Measurements from ENCODE around the gene KLF9. TPM values are rescaled to one million over a fixed set of nuclear protein-coding genes. Genes with fewer than 3 reads are reported as not detected.
A peak's percentile ranks its signal among the peaks of the same experiment; 100 is the strongest.

Gene KLF9
- total and polyA plus RNA-seq, 9 of the 15 experiments (the other 6 are each of a cell fraction or from before 2014, with no cell fraction given) = 3.3 to 11.9 (median 6.9) TPM

DNA sequence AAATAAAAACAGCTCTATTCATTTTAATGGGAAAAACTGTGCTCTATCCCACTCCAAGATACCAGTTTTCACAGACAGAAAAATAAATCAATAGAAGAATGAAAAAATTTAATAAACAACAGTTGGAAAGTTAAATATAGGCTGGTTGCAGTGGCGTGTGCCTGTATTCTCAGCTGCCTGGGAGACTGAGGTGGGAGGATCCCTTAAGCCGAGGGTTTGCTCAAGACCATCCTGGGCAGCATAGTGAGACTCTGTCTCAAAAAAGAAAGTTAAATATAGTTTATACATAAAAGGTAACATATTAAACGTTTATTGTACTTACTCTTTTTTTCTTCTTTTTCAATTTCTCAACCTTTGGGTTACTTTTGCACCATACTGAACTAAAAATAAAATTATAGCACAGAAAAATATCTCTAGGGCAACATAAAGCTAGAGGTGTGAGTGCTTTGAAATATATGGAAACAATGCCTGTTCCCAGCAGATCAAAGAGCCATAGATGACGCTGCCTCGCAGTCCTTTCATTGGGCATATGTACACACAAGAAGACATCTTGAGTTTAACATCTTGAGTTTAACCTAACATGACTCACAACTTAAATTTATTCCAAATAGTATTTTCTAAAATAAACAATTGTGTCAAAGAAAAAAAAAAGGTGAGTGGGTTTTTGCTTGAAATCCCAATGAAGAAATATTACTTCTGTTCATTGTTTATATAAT is 25.7 kb upstream of the KLF9 start:
- ATAC-seq (0 out of 3 replicates have a peak, but pooled peaks have one; percentile 49), FAIRE-seq (no peak), DNase-seq (ENCODE audit: extremely low read depth in 1 of 4, low spot score in 3 of 4) (no peak)
- Histone ChIP-seq H3K4me1 (replicated peaks in 1 of 2; ENCODE audit: control insufficient read depth in 2 of 2, insufficient read depth in 2 of 2, low read length in 2 of 2) (peaks cover 0 to 6% of the 10 kb centered on the region in 2 experiments; a peak in 3 of 5 replicates), H3K4me3 (no peak overlapping the region), H3K27me3 (ENCODE audit: control insufficient read depth in 2 of 2, insufficient read depth in 2 of 2, low read length in 2 of 2) (no peaks in the 10 kb centered on the region), H3K9me1 (ENCODE audit: control insufficient read depth, insufficient read depth, low read length) (no peaks in the 10 kb centered on the region), H3K27ac (ENCODE audit: extremely low read depth, low read depth, low read length) (no peak overlapping the region), H3K4me2 (ENCODE audit: insufficient read depth, low read length) (no peak overlapping the region), H3K9ac (ENCODE audit: insufficient read depth in 1 of 2, low read depth in 2 of 2, low read length in 2 of 2) (no peak overlapping the region), H3K9me3 (replicated peaks; ENCODE audit: control insufficient read depth, insufficient read depth, low read depth, low read length) (no peaks in the 10 kb centered on the region), H2AFZ (ENCODE audit: low read depth, low read length) (peak overlapping the region; percentile 87), H3K36me3 (ENCODE audit: control insufficient read depth, insufficient read depth, low read length) (no peaks in the 10 kb centered on the region), H3K79me2 (ENCODE audit: control insufficient read depth, insufficient read depth, low read length) (no peaks in the 10 kb centered on the region), H4K20me1 (replicated peaks; ENCODE audit: control insufficient read depth, insufficient read depth, low read length) (no peaks in the 10 kb centered on the region)
- no peak for TF ChIP-seq ZNF316 (IDR thresholded peaks at IDR 0.05)
- TF ChIP-seq ZNF766 (CRISPR knock-in tag; conservative IDR thresholded peaks at IDR 0.05) = no peak
- no peak for TF ChIP-seq RBM17 (IDR thresholded peaks at IDR 0.05; ENCODE audit: borderline replicate concordance, low read depth, low read length)
- POLR2A ChIA-PET = interaction anchor here (0.6 to 1.1 kb wide), 3 partner anchors 18 to 1291 kb away, joined by 3 read pairs; no protein-coding TSS in a partner anchor
- CTCF ChIA-PET (ENCODE audit: low intra/inter-chr PET ratio) = no interaction called here
- BruUV-seq (replicated peaks) = no TSS peak
- WGBS (ENCODE audit: insufficient coverage, low coverage, missing lambda C conversion rate) = 42% methylated on average over 5 of the region's 5 CpGs
- in situ Hi-C loops (cut with MboI) (no loop called here), intact Hi-C loops (cut with micrococcal nuclease) (no loop called here)

DNA sequence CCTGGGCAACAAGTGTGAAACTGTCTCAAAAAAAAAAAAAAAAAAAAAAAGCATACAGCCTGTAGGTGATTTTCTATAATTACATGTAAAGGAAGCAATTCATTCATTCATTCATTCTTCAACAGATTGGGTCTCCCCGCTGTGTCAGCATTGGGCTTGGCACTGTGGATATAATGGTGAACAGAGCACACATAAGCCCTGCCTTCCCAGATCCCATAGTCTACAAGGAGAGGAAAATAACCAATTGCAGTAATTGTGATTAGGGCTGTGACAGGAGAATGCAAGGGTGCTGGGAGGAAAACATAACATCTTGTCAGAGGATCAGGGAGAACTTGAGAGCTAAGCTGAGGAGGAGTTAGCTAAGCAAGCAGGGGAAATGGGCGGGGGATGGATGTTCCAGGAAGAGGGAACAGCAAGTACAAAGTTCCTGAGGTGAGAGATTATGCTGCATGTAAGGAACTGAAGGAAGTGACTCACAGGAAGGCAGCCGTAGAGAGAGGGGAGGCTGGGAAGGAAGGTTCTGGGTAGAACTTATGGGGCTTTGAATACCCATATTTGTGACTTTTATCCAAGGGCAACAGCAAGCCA is 24.0 kb upstream of the KLF9 start:
- Histone ChIP-seq H3K9me1 (ENCODE audit: control insufficient read depth, insufficient read depth, low read length) (no peaks in the 10 kb centered on the region), H3K9ac (ENCODE audit: insufficient read depth in 1 of 2, low read depth in 2 of 2, low read length in 2 of 2) (peak overlapping the region; percentile 10 to 48; a peak in 2 of 4 replicates), H3K27ac (ENCODE audit: extremely low read depth, low read depth, low read length) (peak overlapping the region; percentile 64; the same call in 2 of the 3 replicates), H3K79me2 (ENCODE audit: control insufficient read depth, insufficient read depth, low read length) (no peaks in the 10 kb centered on the region), H3K4me3 (no peak overlapping the region), H3K27me3 (ENCODE audit: control insufficient read depth in 2 of 2, insufficient read depth in 2 of 2, low read length in 2 of 2) (no peaks in the 10 kb centered on the region), H3K9me3 (replicated peaks; ENCODE audit: control insufficient read depth, insufficient read depth, low read depth, low read length) (no peaks in the 10 kb centered on the region), H3K36me3 (ENCODE audit: control insufficient read depth, insufficient read depth, low read length) (no peaks in the 10 kb centered on the region), H3K4me1 (replicated peaks in 1 of 2; ENCODE audit: control insufficient read depth in 2 of 2, insufficient read depth in 2 of 2, low read length in 2 of 2) (peaks cover 0 to 6% of the 10 kb centered on the region in 2 experiments; a peak in 3 of 5 replicates), H2AFZ (ENCODE audit: low read depth, low read length) (peak overlapping the region; percentile 87), H4K20me1 (replicated peaks; ENCODE audit: control insufficient read depth, insufficient read depth, low read length) (no peaks in the 10 kb centered on the region), H3K4me2 (ENCODE audit: insufficient read depth, low read length) (peak overlapping the region; percentile 58)
- FAIRE-seq = peak; percentile 82
- ChIA-PET POLR2A (interaction anchor here (0.8 to 1.3 kb wide), 3 partner anchors 17 to 20 kb away, joined by 3 to 5 read pairs (median 3); no protein-coding TSS in a partner anchor), CTCF (ENCODE audit: low intra/inter-chr PET ratio) (no interaction called here)
- WGBS (ENCODE audit: insufficient coverage, low coverage, missing lambda C conversion rate) = 17% methylated on average over 3 of the region's 3 CpGs
- in situ Hi-C loops (cut with MboI) (no loop called here), intact Hi-C loops (cut with micrococcal nuclease) (no loop called here)
- peak; percentile 73 for ATAC-seq
- no TSS peak for BruUV-seq (replicated peaks)
- DNase-seq (ENCODE audit: extremely low read depth in 1 of 4, low spot score in 3 of 4) = peak; percentile 13 to 72 (median 36)
- TF ChIP-seq, protein P1, sequence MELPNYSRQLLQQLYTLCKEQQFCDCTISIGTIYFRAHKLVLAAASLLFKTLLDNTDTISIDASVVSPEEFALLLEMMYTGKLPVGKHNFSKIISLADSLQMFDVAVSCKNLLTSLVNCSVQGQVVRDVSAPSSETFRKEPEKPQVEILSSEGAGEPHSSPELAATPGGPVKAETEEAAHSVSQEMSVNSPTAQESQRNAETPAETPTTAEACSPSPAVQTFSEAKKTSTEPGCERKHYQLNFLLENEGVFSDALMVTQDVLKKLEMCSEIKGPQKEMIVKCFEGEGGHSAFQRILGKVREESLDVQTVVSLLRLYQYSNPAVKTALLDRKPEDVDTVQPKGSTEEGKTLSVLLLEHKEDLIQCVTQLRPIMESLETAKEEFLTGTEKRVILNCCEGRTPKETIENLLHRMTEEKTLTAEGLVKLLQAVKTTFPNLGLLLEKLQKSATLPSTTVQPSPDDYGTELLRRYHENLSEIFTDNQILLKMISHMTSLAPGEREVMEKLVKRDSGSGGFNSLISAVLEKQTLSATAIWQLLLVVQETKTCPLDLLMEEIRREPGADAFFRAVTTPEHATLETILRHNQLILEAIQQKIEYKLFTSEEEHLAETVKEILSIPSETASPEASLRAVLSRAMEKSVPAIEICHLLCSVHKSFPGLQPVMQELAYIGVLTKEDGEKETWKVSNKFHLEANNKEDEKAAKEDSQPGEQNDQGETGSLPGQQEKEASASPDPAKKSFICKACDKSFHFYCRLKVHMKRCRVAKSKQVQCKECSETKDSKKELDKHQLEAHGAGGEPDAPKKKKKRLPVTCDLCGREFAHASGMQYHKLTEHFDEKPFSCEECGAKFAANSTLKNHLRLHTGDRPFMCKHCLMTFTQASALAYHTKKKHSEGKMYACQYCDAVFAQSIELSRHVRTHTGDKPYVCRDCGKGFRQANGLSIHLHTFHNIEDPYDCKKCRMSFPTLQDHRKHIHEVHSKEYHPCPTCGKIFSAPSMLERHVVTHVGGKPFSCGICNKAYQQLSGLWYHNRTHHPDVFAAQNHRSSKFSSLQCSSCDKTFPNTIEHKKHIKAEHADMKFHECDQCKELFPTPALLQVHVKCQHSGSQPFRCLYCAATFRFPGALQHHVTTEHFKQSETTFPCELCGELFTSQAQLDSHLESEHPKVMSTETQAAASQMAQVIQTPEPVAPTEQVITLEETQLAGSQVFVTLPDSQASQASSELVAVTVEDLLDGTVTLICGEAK (IDR thresholded peaks at IDR 0.05) = peak; percentile 56; the same call in 1 of the 2 replicates
- TF ChIP-seq, protein P1 (CRISPR knock-in tag; IDR thresholded peaks at IDR 0.05) = no peak
